GM18861 (cell line): ENCODE measurements around the gene ACADVL.

Experiments used
- ATAC-seq: cut with Tn5 transposase; IDR thresholded peaks from one replicate; pipeline ENCODE4 v1.9.1; 2021; ENCODE audit not compliant: unreplicated experiment

ACADVL gene

DNA sequence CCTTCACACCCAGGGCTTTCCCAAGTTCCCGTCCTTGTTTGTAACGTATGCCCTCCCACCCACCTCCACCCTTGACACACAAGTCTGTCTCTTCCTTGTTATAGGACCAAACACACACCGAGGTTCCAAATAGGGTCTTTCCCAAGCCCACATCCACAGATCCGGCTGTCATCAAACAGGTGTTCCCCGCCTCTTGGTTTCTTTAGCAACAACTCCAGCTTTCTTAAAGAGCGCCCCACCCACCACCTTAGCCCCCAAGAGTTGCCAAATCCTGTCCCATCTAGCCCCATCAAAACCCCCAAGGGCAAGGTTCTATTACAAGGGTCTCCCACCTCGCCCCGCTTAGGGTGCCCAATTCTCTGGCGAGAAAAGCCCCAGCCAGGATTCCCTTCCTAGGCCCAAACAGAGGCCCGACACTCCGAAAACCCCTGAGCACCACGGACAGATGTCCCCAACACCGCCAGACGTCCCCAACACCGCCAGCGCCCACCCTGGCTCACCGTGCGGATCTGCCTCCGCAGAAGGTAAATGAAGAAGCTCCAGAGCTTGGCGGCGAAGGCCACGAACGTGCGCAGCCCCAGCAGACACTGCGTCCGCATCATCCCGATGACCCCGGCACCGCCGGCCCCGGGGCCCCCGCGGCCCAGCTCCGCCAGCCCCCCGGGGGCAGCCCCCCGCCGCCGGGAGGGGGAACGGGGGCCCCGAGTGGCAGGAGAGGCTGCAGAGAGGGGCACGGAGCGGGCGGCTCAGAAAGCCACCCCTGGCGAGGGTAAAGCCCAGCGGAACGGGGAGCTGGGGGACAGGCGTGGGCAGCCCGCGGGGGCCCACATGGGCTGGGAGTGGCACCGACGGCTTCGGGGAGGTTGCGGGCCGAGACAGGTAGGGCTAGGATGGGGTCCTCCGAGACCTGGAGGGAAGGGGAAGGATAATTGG, 31.2 kb downstream of the ACADVL start:
- ATAC-seq = no peak

DNA sequence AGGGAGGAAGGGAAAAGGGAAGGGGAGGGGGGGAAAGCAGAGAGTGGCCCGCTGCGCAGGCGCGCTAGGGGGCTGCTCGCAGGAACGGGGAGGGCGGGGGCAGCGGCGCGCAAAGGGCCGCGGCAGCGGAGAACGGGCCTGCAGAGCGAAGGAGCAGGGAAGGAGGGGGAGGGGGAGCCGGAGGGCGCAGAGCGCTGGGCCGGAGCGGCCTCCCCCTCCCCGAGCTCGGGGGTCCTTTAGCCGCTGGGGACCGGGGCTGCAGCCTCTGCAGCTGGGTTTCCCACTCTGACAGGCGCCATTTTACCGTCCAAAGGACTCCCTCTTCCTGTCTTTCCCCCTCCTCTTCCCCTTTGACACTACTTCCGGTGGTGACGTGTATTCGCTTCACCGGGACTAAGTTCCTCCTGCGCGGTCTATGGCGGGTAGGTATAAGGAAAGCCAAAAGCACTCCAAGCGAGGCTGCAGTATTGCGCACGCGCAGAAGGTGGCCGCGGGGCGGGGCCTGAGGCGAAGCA, 32.0 kb downstream of the ACADVL start, which contains the start of gene CTDNEP1:
TSS of gene CTDNEP1 (minus strand) at position 74 of the 515 bp plus-strand sequence. CDS start 438 bp downstream, outside the sequence.
- ATAC-seq = peak; percentile 82

DNA sequence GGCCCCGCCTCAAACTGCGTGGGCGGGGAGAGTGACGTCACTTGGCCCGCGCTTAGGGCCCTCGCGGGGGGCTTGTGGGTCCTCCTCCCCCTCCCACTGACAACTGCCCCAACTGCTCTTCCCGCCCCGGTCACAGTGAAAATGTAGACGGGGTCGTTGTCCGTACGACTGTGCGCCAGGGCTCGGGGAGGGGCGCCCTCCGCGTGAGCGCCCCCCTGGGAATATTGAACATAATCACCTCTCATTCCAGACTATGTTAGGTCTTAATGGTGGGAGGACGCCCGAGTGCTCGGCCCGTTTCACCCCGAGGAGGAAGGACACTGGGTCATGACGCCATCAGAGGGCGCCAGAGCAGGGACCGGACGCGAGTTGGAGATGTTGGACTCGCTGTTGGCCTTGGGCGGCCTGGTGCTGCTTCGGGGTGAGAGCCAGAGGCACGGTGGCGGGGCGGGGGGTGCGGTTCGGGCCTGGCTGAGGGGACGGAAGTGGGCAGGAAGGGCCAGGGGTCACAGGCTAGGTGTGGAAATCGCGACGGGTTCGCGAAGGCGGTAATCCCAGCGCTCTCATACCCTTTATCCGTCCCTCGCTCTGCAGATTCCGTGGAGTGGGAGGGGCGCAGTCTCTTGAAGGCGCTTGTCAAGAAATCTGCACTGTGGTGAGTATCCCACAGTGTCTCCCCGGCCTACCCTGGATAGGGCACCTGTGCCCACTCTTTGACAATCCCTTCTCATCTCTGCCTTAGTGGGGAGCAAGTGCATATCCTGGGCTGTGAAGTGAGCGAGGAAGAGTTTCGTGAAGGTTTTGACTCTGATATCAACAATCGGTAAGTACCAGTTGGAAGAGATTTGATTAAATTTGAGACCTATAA, 32.7 kb downstream of the ACADVL start, which contains the start of gene ELP5:
TSS of gene ELP5 (plus strand) at position 40 of the 868 bp plus-strand sequence. CDS start at position 376, 336 bp downstream.
- peak; percentile 28 for ATAC-seq

DNA sequence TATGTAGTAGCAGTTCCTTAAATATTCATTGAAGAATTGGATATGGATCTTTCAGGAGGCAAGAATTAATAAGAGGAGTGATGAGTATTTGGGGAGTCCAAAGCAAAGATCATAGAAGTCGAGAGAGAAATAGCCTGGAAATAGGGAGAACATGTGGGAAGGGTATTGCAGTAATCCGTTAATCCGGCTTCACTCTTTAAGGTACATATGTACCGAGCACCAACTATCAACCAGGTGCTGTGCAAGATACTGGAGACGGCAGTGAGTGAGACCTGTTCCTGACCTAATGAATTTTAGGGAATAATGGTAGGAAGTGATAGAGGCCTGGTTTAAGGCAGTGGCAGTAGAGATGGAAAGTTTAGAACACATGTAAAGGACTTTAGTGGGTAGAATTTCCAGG, 33.3 kb downstream of the ACADVL start:
- ATAC-seq = no peak

DNA sequence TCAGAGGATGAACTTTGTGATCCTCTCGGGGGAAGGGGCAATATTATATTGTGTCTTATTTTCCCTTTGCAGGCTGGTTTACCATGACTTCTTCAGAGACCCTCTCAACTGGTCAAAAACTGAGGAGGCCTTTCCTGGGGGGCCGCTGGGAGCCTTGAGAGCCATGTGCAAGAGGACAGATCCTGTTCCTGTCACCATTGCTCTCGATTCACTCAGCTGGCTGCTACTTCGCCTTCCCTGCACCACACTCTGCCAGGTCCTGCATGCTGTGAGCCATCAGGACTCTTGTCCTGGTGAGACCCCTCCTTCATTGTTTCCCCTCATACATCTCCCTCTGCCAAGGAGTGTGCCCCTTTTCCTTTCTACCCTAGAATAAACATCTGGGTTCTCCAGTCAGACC, 34.8 kb downstream of the ACADVL start:
- ATAC-seq = no peak

DNA sequence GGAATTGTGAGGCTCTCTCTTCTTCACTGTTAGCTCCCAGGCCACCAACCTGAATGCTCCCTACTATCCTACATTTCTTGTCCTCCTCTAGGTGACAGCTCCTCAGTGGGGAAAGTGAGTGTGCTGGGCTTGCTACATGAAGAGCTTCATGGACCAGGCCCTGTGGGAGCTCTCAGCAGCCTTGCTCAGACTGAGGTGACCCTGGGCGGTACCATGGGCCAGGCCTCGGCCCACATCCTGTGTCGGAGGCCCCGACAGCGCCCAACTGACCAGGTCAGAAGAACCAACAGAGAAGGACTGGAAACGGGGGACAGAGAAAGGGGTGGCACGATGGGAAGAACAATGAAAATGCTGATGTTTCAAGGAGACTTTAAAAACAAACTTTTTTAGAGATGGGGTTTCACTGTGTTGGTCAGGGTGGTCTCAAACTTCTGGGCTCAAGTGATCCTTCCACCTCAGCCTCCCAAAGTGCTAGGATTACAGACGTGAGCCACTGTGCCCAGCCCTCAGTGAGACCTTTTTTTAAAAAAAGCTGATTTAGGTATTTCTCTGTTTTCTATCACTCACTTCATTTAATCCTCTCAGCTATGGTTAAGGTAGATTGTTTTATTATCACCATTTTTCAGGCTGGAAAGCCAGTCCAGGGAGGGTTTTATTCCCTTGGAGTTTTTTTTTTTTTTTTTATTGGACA, 37.2 kb downstream of the ACADVL start:
- no peak for ATAC-seq

DNA sequence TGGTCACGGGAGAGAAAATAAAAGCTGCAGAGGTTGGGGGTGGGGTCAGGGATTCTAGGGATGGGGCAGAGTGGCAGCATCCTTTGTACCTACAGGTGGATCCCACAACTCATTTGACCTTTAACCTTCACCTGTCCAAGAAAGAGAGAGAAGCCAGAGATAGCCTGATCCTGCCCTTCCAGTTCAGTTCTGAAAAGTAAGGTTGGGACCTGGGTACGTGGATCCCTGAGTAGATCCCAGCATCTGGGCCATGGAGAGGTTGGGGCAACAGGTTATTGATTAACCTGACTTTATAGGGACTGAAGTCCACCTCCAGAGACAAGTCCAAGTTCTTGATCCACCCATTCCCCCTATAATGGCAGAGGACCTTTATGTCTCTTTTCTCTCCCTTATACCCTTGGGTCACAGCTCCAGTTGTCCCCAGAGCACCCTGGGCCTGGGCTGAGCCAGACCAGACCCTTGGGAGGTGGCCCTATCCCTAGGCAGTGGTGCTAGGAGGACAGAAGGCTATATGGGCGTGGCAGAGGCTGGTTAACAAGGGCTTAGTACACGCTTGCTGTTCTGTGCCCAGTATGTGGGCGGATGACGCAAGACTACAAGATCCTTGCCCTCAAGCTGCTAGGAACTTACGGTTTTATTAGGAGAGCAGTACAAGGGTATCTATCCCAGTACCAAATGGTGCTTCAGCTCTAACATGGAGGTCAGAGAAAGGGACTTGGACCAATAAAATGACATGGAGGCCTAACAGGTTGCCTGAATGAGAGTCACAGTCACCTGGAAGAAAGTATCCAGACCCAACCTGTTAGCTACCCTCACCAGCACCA, 39.2 kb downstream of the ACADVL start:
- no peak for ATAC-seq

DNA sequence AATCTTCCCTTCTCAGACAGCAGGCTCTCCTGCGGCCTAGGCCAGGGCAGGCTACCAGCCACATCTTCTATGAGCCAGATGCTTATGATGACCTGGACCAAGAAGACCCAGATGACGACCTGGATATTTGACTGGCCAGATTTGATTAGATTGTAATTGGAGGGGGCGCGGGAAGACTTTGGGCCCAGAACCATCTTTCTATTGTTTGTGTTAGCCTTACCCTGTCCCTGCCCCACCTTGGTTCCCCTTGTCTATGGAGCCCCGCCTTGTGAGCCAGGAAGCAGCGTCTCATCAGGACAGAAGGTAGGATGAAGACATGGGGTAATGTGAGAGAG, 39.8 kb downstream of the ACADVL start:
- no peak for ATAC-seq

DNA sequence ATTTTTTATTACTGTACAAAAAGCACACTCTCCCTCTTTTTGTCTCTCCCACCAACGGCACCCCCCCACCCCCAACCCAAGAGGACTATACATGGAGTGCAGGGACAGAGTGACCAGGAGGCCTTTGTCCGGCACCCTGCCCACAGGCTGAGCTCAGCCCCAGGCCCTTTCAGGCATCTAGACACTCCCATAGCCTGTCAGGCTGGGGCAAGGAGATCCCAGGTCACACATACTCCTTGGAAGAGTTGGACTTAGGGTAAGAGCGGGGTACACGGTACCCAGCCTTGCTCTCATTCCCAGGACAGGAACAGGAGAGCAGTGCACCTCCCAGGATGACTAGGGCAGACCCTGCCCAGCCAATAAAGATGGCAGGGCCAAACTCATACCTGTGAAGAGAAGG, 40.4 kb downstream of the ACADVL start:
- ATAC-seq = no peak

DNA sequence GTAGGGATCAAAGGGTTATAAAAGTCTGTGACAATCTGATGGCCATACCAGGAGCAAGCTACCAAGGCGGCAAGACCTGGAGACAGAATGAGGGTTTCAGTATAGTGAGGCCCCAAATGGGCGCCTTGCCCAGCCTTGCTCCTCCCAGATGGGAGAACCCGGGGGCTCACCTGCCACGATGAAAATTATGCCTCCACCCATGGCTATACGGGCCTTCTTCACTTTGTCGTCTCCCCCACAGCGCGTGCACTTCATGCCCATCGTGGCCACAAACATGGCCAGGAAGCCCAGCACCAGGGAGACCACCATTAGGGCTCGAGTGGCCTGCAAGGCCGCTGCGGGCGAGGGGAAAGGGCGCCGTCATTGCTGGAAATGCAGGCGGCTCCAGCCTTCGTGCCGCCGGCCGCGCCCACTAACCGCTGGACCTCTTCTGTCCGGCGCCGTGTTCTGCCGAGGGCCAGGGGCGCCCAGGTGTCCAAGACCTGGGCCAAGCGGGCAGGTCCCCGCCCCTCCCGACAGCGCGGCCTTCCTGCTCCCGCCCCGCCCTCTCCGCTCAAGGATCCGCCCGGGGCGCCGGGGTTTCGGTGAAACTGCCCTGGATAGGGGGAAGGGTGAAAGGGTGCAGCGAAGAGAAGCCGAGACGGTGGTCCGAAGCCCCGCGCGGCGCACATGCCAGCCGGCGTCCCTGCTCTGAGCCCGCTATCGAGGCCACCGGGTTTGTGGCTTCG, 41.1 kb downstream of the ACADVL start:
- no peak for ATAC-seq

DNA sequence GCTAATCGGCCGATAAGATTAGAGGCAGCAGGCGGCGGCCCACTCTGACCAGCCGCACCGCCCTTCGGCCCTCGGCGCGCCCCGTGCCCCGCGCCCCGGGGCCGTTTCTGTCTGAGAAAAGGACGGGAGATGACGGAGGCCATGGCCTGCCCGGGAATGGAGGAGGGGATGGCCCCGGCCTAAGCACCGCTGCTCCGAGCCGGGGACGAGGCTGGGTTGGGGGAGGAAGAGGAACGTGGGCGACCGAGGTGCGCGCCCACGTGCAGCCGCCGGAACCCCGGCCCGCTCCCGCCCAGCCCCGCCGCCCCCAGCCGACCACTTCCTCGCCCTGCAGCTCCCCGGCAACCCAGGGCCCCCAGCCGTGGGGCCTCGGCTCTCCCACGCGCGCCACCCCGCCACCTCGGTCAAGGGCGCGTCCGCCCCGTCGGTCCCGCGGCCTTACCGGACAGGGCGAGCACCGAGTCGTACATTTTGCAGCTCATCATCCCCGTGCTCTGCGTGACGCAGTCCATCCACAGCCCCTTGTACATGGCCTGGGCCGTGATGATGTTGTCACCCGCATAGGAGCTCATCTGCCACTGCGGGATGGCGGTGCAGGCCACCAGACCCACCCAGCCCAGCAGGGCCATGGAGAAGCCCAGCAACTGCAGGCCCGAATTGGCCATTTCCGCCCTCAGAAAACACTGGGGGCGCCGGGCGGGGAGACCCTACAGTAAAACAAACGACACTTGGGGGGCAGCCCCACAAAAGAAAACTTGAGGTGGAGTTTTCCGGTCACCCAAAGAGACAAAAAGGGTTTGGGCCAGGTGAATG, 41.8 kb downstream of the ACADVL start:
- ATAC-seq = no peak

DNA sequence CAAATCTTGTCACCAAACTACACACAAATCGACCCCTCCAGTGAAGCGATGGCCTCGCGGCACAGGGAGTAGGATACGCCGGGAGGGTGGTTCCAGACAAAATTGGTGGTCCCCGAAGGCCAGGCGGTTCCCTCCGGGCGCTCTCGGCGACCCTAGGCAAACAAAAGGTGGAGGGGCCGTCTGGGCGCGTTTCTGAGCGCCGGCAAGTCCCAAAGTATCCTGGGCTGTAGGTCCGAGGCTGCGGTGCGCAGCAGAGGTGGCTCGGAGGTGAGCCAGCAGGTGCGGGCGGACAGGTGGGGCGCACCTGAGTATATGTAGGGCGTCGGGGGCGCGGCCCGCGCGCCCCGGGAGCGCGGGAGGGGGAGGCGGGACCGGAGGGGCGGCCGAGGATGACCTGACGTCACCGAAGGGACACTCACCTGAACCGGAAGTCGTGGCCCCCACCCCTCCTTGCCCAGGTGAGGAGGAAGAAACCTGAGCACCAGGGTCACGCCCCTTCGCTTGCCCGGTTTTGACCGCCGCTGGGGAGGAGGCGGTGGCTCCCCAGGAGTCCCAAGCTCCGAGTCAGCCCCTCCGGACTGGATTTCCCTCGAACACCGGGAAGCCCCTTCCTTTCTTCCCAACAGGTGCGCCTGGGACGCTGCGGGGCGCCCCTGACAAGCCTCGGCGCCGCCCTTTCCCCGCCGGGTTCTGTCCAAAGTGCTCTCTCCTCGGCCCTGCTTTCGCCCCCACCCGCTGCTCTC, 42.6 kb downstream of the ACADVL start, which contains the start of gene CLDN7:
TSS of gene CLDN7 (minus strand) at position 287 of the 743 bp plus-strand sequence. CDS start 435 bp downstream, outside the sequence.
- no peak for ATAC-seq

DNA sequence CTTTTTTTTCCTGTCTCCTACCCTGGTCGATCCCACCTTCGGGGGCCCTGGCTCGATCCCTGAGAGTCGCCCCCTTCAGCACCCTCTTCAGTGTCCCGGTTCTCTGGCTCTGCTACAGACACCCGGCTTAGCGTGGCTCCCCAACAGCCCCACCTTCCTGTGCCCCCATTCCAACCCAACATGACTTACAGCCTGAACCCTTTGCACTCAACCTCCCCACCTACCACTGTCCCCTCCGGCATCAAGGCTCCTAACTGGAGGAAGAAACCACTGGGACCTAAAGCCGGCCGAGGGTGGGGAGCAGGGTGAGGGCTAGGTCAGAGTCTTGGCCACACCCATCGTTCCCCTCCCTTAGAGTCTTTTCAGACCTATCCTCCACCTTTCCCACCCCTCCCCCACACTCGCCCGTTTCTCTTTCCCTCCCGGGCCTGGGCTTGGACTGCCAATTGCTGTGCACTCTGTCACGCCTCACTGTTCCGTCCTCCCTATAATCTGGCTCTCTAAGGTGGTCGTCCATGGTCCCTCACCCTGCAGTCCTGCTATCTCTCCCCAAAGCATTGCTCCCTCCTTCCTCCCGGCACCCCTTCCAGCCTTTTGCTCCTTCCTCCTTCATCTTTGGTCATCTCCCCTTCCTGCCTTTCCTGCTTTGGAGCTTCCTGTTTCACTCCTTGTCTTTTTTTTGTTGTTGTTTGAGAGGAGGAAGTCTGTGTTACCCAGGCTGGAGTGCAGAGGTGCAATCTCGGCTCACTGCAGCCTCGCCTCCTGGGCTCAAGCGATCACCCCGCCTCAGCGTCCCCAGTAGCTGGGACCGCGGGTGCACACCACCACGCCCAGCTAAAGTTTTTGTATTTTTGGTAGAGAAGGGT, 43.4 kb downstream of the ACADVL start:
- no peak for ATAC-seq

DNA sequence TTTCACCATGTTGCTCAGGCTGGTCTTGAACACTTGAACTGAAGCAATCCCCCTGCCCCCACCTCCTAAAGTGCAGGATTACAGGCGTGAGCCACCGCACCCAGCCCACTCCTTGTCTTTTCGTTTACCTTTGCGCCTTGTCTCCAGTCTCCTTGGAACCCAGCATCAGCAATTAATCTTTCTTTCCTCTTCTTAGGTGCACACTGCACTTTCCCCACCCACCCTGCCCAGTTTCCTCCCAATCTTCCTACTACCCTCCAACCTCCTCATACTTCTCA, 44.0 kb downstream of the ACADVL start:
- ATAC-seq = no peak

DNA sequence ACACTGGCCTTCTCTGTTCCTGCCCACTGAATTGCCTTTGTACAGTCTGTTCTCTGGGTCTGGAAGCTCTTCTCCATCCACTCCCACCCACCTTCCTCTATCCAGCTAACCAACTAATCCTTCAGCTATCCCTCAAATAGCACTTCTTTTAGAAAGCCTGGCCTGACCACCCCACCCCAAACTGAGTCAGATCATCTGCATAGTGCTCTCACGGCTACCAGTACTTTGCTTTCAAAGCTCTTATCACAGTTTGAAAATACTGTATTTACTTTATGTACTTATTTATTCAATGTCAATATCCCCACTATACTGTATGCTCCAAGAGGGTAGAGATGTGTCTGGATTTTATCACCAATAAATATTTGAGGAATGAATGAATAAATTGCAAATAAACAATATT, 47.0 kb downstream of the ACADVL start:
- ATAC-seq = no peak
